Body of pancreas (tissue), 4 donors: Measurements from ENCODE around the gene CCNG1.

ENCODE experiments used
- CTCF ChIP-seq, 7 experiments: fragments of 450-650 bp in 4 of 7; fragments of 200-600 bp in 3 of 7; sonication (generic) in 3 of 7; IDR thresholded peaks; one replicate each; pipeline ENCODE4 v1.5.1; 2016 to 2019; ENCODE audit warnings: antibody characterized with exemption in 7 of 7
- POLR2A ChIP-seq, 3 donors: fragments of 450-650 bp; IDR thresholded peaks; one replicate each; pipeline ENCODE4 v1.6.1; 2016; ENCODE audit warnings: antibody characterized with exemption in 3 of 3, mild to moderate bottlenecking in 2 of 3

GRCh38 chr5:163458778-163459385 is 21.5 kb downstream of the CCNG1 start:
- TF ChIP-seq CTCF (IDR thresholded peaks at IDR 0.05) (no peak), POLR2A (IDR thresholded peaks at IDR 0.05) (no peak)
